ENCODE measurements around the gene CTCFL. TPM values are rescaled to one million over a fixed set of nuclear protein-coding genes. Genes with fewer than 3 reads are reported as not detected.

Gene CTCFL
- total RNA-seq, 1 donor, result not detected

GRCh38 chr20:57451795-57452661 lies 72.9 kb downstream of the CTCFL start:
- no peak for DNase-seq (ENCODE audit: low read depth)
- H3K4me3 ChIP-seq (ENCODE audit: low read depth, low read length), result no peak overlapping the region
- no peak for TF ChIP-seq CTCF (IDR thresholded peaks at IDR 0.05; ENCODE audit: insufficient read depth, low read depth, low read length)

GRCh38 chr20:57451431-57451794 lies 73.5 kb downstream of the CTCFL start:
- no peak for TF ChIP-seq CTCF (IDR thresholded peaks at IDR 0.05; ENCODE audit: insufficient read depth, low read depth, low read length)
- no peak overlapping the region for H3K4me3 ChIP-seq (ENCODE audit: low read depth, low read length)
- no peak for DNase-seq (ENCODE audit: low read depth)

GRCh38 chr20:57450931-57451330 lies 74.0 kb downstream of the CTCFL start:
- TF ChIP-seq CTCF (IDR thresholded peaks at IDR 0.05; ENCODE audit: insufficient read depth, low read depth, low read length), result no peak
- no peak for DNase-seq (ENCODE audit: low read depth)
- H3K4me3 ChIP-seq (ENCODE audit: low read depth, low read length), result no peak overlapping the region

- no peak overlapping the region for H3K4me3 ChIP-seq (ENCODE audit: low read depth, low read length)
- no peak for TF ChIP-seq CTCF (IDR thresholded peaks at IDR 0.05; ENCODE audit: insufficient read depth, low read depth, low read length)
- peak; percentile 51 for DNase-seq (ENCODE audit: low read depth)
Measured at GRCh38 chr20:57450419-57450818, 74.5 kb downstream of the CTCFL start.

GRCh38 chr20:57449398-57450354 lies 75.3 kb downstream of the CTCFL start:
- no peak overlapping the region for H3K4me3 ChIP-seq (ENCODE audit: low read depth, low read length)
- no peak for TF ChIP-seq CTCF (IDR thresholded peaks at IDR 0.05; ENCODE audit: insufficient read depth, low read depth, low read length)
- DNase-seq (ENCODE audit: low read depth), result no peak

GRCh38 chr20:57448764-57449354 lies 76.1 kb downstream of the CTCFL start:
- no peak for DNase-seq (ENCODE audit: low read depth)
- no peak for TF ChIP-seq CTCF (IDR thresholded peaks at IDR 0.05; ENCODE audit: insufficient read depth, low read depth, low read length)
- no peak overlapping the region for H3K4me3 ChIP-seq (ENCODE audit: low read depth, low read length)
